Smooth muscle cell (in vitro differentiated cells): ENCODE data around the gene HIPK2. TPM values are rescaled to one million over a fixed set of nuclear protein-coding genes. Genes with fewer than 3 reads are reported as not detected.

ENCODE experiments used
- DNase-seq: peaks from one replicate; lab custom pipeline; 2025; ENCODE audit not compliant: unreplicated experiment; lab: John Stamatoyannopoulos, UW
- H2AFZ ChIP-seq: fragments of 200-600 bp; sonication (generic); 2 replicates; pipeline ENCODE4 v1.6.0; 2016; ENCODE audit warnings: antibody characterized with exemption, low read depth, mild to moderate bottlenecking
- H3F3A ChIP-seq: fragments of 200-600 bp; sonication (generic); 2 replicates; pipeline ENCODE4 v1.6.0; 2017; ENCODE audit warnings: antibody characterized with exemption, low read depth
- H3K27ac ChIP-seq: fragments of 200-600 bp; sonication (generic); 2 replicates; pipeline ENCODE4 v1.5.1; 2016; ENCODE audit warnings: low read depth, mild to moderate bottlenecking
- H3K27me3 ChIP-seq: fragments of 200-600 bp; sonication (generic); 2 replicates; pipeline ENCODE4 v1.6.1; 2016; ENCODE audit warnings: low read depth, mild to moderate bottlenecking
- H3K36me3 ChIP-seq: fragments of 200-600 bp; sonication (generic); 2 replicates; pipeline ENCODE4 v1.5.1; 2016; ENCODE audit warnings: low read depth
- H3K4me1 ChIP-seq: fragments of 200-600 bp; sonication (generic); 2 replicates; pipeline ENCODE4 v1.5.1; 2016; ENCODE audit warnings: low read depth
- H3K4me2 ChIP-seq: fragments of 200-600 bp; sonication (generic); 2 replicates; pipeline ENCODE4 v1.6.0; 2016; ENCODE audit warnings: mild to moderate bottlenecking
- H3K4me3 ChIP-seq: fragments of 200-600 bp; sonication (generic); 2 replicates; pipeline ENCODE4 v1.5.1; 2016; ENCODE audit warnings: mild to moderate bottlenecking
- H3K79me2 ChIP-seq: fragments of 200-600 bp; sonication (generic); 2 replicates; pipeline ENCODE4 v1.6.0; 2016; ENCODE audit warnings: low read depth, mild to moderate bottlenecking
- H3K9ac ChIP-seq: fragments of 200-600 bp; sonication (generic); 2 replicates; pipeline ENCODE4 v1.6.0; 2016; ENCODE audit warnings: low read depth
- H3K9me3 ChIP-seq: fragments of 200-600 bp; sonication (generic); replicated peaks from 2 replicates; pipeline ENCODE4 v1.5.1; 2016; ENCODE audit warnings: low read depth
- H4K20me1 ChIP-seq: fragments of 200-600 bp; sonication (generic); 2 replicates; pipeline ENCODE4 v1.6.0; 2016; ENCODE audit warnings: low read depth
- WGBS: methylation state at CpG from one replicate; pipeline ENCODE4 v1.1.7; 2016; ENCODE audit warnings: low lambda C conversion rate; 5-methylcytosine and 5-hydroxymethylcytosine counted together
- polyA plus RNA-seq: library from polyadenylated mRNA; unstranded; fragments of >200 nt; fragmentation: Nextera tagmentation; extraction: Ambion mirVana; gene quantifications from 2 replicates; pipeline ENCODE4 v1.2.1, GENCODE V29; 2016
- total RNA-seq: library from RNA; depleted of rRNA; stranded (reverse); fragments of >200 nt; gene quantifications from 2 replicates; pipeline ENCODE4 v1.2.3, GENCODE V29; 2014
- TF ChIP-seq, protein P1 (sequence below): fragments of 200-600 bp; sonication (generic); IDR thresholded peaks from 2 replicates; pipeline ENCODE4 v1.5.1; 2017; ENCODE audit warnings: borderline replicate concordance, mild to moderate bottlenecking, antibody characterized with exemption; ENCODE audit not compliant: insufficient read depth, poor library complexity, severe bottlenecking

The HIPK2 gene
- total and polyA plus RNA-seq, 2 experiments from 2014 or later: 3.0 to 11.2 TPM

DNA sequence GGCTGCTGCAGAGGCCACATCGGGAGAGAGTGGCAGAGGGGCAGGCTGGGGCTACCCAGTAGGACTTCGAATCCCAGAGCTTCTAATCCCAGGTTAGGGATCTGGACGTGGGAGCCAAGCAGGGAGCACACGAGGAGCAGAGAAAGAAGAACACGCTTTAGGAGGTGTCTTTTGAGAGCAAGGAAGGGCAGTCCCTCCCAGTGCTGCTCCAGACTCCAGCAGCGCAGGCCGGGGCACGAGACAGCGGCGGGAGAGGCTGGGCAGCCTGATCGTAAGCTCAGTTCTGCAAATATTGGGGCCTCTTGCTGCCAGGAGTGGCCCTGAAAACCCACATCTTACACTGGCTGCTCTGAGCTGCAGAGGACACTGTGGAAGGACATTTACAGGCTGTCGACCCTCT lies 75.9 kb downstream of the HIPK2 start:
- Histone ChIP-seq H3F3A (no peaks in the 10 kb centered on the region), H3K36me3 (no peaks in the 10 kb centered on the region), H3K27me3 (no peaks in the 10 kb centered on the region), H3K79me2 (no peaks in the 10 kb centered on the region), H3K4me3 (no peak overlapping the region), H2AFZ (no peak overlapping the region), H3K9me3 (no peaks in the 10 kb centered on the region), H3K9ac (no peak overlapping the region), H3K4me2 (no peak overlapping the region), H4K20me1 (peaks cover 61% of the 10 kb centered on the region), H3K27ac (no peak overlapping the region), H3K4me1 (peaks cover 4% of the 10 kb centered on the region)
- DNase-seq: no peak
- 95% methylated on average over 12 of the region's 12 CpGs for WGBS
- TF ChIP-seq, protein P1, sequence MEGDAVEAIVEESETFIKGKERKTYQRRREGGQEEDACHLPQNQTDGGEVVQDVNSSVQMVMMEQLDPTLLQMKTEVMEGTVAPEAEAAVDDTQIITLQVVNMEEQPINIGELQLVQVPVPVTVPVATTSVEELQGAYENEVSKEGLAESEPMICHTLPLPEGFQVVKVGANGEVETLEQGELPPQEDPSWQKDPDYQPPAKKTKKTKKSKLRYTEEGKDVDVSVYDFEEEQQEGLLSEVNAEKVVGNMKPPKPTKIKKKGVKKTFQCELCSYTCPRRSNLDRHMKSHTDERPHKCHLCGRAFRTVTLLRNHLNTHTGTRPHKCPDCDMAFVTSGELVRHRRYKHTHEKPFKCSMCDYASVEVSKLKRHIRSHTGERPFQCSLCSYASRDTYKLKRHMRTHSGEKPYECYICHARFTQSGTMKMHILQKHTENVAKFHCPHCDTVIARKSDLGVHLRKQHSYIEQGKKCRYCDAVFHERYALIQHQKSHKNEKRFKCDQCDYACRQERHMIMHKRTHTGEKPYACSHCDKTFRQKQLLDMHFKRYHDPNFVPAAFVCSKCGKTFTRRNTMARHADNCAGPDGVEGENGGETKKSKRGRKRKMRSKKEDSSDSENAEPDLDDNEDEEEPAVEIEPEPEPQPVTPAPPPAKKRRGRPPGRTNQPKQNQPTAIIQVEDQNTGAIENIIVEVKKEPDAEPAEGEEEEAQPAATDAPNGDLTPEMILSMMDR: no peak

DNA sequence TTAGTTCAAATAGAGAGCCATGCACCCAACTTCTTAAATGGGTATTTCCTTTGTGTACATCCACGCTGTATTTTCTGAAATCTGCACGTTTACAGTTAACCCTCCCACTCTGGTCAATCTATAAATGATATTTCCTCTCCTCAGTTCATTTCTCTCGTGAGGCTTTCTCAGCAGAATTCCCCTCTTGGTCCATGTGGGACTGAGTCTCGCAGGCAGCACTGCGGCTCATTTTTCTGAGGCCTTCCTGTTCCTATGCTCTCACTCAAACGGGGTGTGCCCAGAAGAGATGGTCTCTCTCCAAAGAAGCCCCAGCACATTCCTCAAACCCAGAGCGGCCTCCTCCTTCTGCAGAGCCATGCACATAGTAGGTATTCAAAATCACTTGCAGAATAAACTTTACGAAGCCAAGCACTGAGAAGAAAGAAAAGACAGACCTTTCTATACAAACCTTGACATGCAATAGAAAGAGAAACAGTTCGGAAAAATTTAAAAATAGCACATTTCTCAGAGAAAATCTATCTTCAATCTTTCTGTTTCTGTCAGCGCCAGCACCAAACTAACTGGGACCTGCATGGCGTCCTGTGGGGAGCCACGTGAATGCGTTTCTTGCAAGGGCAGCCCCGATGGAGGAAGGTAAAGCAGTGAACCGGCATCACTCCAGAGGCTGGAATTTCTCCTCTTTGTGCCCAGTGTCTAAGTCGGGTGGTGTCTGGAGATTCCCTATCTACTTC lies 77.1 kb downstream of the HIPK2 start:
- WGBS: 91% methylated on average over 16 of the region's 16 CpGs

DNA sequence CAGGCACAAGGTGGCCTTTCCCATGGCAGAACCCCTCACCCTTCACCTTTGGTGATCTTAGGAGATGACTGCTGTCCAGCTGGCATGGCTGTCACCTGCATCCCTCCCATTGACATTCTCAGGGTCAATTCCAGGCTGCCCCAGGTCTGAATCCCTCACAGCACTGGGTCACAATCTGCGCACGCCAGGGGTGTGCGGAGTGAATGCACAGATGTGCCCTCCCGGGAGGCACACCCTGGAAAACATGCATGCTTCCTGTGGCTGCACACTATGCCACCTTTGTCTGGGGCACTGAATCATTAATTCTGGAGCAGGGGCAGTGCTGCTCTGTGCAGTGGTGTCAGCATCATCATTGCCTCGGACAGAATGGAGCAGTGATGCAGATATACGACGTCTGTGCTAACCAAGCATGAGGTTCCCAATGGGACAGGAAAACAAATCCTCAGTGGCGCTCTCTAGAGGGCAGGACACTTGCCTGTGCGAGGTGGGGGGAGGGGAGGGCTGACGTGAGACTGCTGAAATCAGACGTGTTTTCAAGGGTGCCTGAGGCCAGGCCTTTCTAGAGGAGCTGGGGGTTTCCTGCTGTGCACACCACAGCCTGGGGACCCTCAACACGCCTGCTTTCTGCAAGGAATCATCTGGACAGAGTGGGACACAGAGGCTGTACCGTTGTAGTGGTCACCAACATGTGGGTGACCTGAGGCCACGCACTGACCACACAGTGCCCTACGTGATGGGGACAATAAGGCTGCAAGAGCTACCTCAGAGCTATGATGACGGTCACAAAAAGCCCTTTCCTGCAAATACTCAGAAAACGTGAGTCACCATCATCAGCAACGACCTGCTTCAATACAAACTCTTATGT lies 77.9 kb downstream of the HIPK2 start:
- Histone ChIP-seq H3K27me3 (no peaks in the 10 kb centered on the region), H3K4me1 (peaks cover 4% of the 10 kb centered on the region), H3K9ac (no peak overlapping the region), H3K4me3 (no peak overlapping the region), H3K36me3 (no peaks in the 10 kb centered on the region), H2AFZ (no peak overlapping the region), H3K79me2 (no peaks in the 10 kb centered on the region), H3K9me3 (no peaks in the 10 kb centered on the region), H4K20me1 (peaks cover 68% of the 10 kb centered on the region), H3K4me2 (no peak overlapping the region), H3K27ac (no peak overlapping the region), H3F3A (no peaks in the 10 kb centered on the region)
- no peak for DNase-seq
- TF ChIP-seq, protein P1: no peak
- WGBS: 89% methylated on average over 18 of the region's 18 CpGs

More for the DNA sequence above, 77.1 kb downstream of the HIPK2 start:
- H3F3A ChIP-seq: no peaks in the 10 kb centered on the region
- no peaks in the 10 kb centered on the region for H3K9me3 ChIP-seq
- no peak for DNase-seq
- H3K79me2 ChIP-seq: no peaks in the 10 kb centered on the region
- peaks cover 63% of the 10 kb centered on the region for H4K20me1 ChIP-seq
- TF ChIP-seq, protein P1: no peak
- H3K27me3 ChIP-seq: no peaks in the 10 kb centered on the region
- H3K4me1 ChIP-seq: peaks cover 4% of the 10 kb centered on the region
- no peaks in the 10 kb centered on the region for H3K36me3 ChIP-seq
- no peak overlapping the region for H3K9ac ChIP-seq
- no peak overlapping the region for H2AFZ ChIP-seq
- no peak overlapping the region for H3K27ac ChIP-seq
- no peak overlapping the region for H3K4me3 ChIP-seq
- no peak overlapping the region for H3K4me2 ChIP-seq
